GM12878 (cell line): ENCODE results near the gene LIMA1. TPM values are rescaled to one million over a fixed set of nuclear protein-coding genes. Genes with fewer than 3 reads are reported as not detected.

Source experiments
- ATAC-seq: fragments of 200-7000 bp; cut with Tn5 transposase; 3 replicates; pipeline ENCODE4 v1.9.1; 2020; ENCODE audit warnings: mild to moderate bottlenecking, moderate library complexity
- BruUV-seq: library from RNA; stranded (reverse); fragments of 400-500 nt; replicated peaks from 2 replicates; lab custom pipeline; 2021; lab: Mats Ljungman, UMichigan
- CTCF ChIA-PET: fragments of 300-600 bp; sonication (Branson Sonifier 250); formaldehyde crosslinking; extraction: SDS; loops from one replicate; lab custom pipeline; 2021; ENCODE audit warnings: inconsistent platforms; lab: Yijun Ruan, JAX
- POLR2A ChIA-PET: fragments of 350-600 bp; formaldehyde crosslinking; extraction: SDS; loops from one replicate; lab custom pipeline; 2021; ENCODE audit warnings: inconsistent platforms; lab: Charles Lee
- RAD21 ChIA-PET: fragments of 300-600 bp; sonication (Branson Sonifier 250); formaldehyde crosslinking; loops from one replicate; lab custom pipeline; 2023; ENCODE audit warnings: antibody characterized with exemption; ENCODE audit not compliant: unreplicated experiment; lab: Charles Lee
- SMC1A ChIA-PET: fragments of 300-600 bp; sonication (Branson Sonifier 250); formaldehyde crosslinking; loops from one replicate; lab custom pipeline; 2023; ENCODE audit not compliant: unreplicated experiment, uncharacterized antibody; lab: Charles Lee
- DNase-seq: peaks from one replicate; pipeline ENCODE4 v3.0.0-alpha.2; 2011; ENCODE audit warnings: low read depth, low spot score
- FAIRE-seq: peaks from 3 replicates; lab custom pipeline; 2011; peaks lifted over from hg19 to GRCh38; lab: Jason Lieb, UNC
- H2AFZ ChIP-seq: 2 replicates; pipeline ENCODE4 v1.6.0; 2011; ENCODE audit warnings: low read depth, low read length, control low read depth; ENCODE audit not compliant: control insufficient read depth
- H3K27ac ChIP-seq: 2 replicates; pipeline ENCODE4 v1.5.1; 2011; ENCODE audit warnings: control low read depth; ENCODE audit not compliant: control insufficient read depth, insufficient read depth
- H3K27me3 ChIP-seq, 2 experiments: replicated peaks in 1 of 2; 2 replicates each; pipeline versions ENCODE4 v1.6.0 to v1.6.1; 2011; ENCODE audit warnings: low read length in 1 of 2; ENCODE audit not compliant: control insufficient read depth in 2 of 2, insufficient read depth in 2 of 2
- H3K36me3 ChIP-seq, 2 experiments: 2 replicates each; pipeline ENCODE4 v1.5.1; 2011; ENCODE audit warnings: low read length in 1 of 2; ENCODE audit not compliant: control insufficient read depth in 2 of 2, insufficient read depth in 2 of 2
- H3K4me1 ChIP-seq: 2 replicates; pipeline ENCODE4 v1.6.1; 2011; ENCODE audit warnings: mild to moderate bottlenecking, low read length, moderate library complexity, mixed read lengths; ENCODE audit not compliant: control insufficient read depth, insufficient read depth
- H3K4me2 ChIP-seq: 2 replicates; pipeline ENCODE4 v1.6.0; 2011; ENCODE audit warnings: control low read depth; ENCODE audit not compliant: control insufficient read depth, insufficient read depth
- H3K4me3 ChIP-seq: fragments of 200-600 bp; sonication (generic); 2 replicates; pipeline ENCODE4 v1.5.1; 2016
- H3K79me2 ChIP-seq: 2 replicates; pipeline ENCODE4 v1.6.0; 2011; ENCODE audit warnings: low read length; ENCODE audit not compliant: control insufficient read depth, insufficient read depth
- H3K9ac ChIP-seq: 2 replicates; pipeline ENCODE4 v1.8.0; 2011; ENCODE audit warnings: low read length, control low read depth, mixed read lengths; ENCODE audit not compliant: control insufficient read depth, insufficient read depth
- H3K9me3 ChIP-seq: replicated peaks from 3 replicates; pipeline ENCODE4 v1.5.1; 2011; ENCODE audit warnings: mild to moderate bottlenecking, low read length; ENCODE audit not compliant: control insufficient read depth, insufficient read depth
- H4K20me1 ChIP-seq: 2 replicates; pipeline ENCODE4 v1.6.0; 2011; ENCODE audit not compliant: control insufficient read depth, insufficient read depth
- CHD4 ChIP-seq: fragments of 200-600 bp; sonication (generic); IDR thresholded peaks from 2 replicates; pipeline ENCODE4 v1.6.1; 2016; ENCODE audit warnings: mild to moderate bottlenecking
- FOXK2 ChIP-seq: fragments of 450-650 bp; IDR thresholded peaks from 2 replicates; pipeline ENCODE4 v1.6.1; 2017; ENCODE audit warnings: mild to moderate bottlenecking, moderate library complexity
- KDM1A ChIP-seq: fragments of 200-600 bp; sonication (generic); IDR thresholded peaks from 2 replicates; pipeline ENCODE4 v1.6.1; 2016; ENCODE audit warnings: borderline replicate concordance
- MEF2A ChIP-seq: IDR thresholded peaks from 2 replicates; pipeline ENCODE4 v1.6.1; 2011; ENCODE audit warnings: low read depth, mild to moderate bottlenecking, low read length, moderate library complexity; ENCODE audit not compliant: insufficient read depth
- MYB ChIP-seq: fragments of 150-350 bp; IDR thresholded peaks from 2 replicates; pipeline ENCODE4 v1.6.1; 2014; ENCODE audit warnings: mild to moderate bottlenecking, low read depth, low read length, borderline replicate concordance
- POU2F2 ChIP-seq: IDR thresholded peaks from 3 replicates; pipeline ENCODE4 v1.6.1; 2011; ENCODE audit warnings: low read depth, mild to moderate bottlenecking, low read length, borderline replicate concordance
- RELA ChIP-seq: fragments of 450-650 bp; IDR thresholded peaks from 2 replicates; pipeline ENCODE4 v1.8.0; 2014; ENCODE audit warnings: borderline replicate concordance; ENCODE audit not compliant: partially characterized antibody
- SMC3 ChIP-seq: IDR thresholded peaks from 2 replicates; pipeline ENCODE4 v1.6.1; 2011; ENCODE audit warnings: low read length, improper control_type of control experiment, borderline replicate concordance
- STAT1 ChIP-seq: fragments of 450-650 bp; conservative IDR thresholded peaks from 2 replicates; pipeline ENCODE4 v1.6.1; 2014; ENCODE audit warnings: antibody characterized with exemption, mild to moderate bottlenecking
- TAF1 ChIP-seq: IDR thresholded peaks from 2 replicates; pipeline ENCODE4 v1.6.1; 2011; ENCODE audit warnings: mild to moderate bottlenecking, low read depth, low read length, borderline replicate concordance
- ZNF207 ChIP-seq: fragments of 450-650 bp; IDR thresholded peaks from 2 replicates; pipeline ENCODE4 v1.6.1; 2014; ENCODE audit warnings: antibody characterized with exemption, mild to moderate bottlenecking, borderline replicate concordance
- ZNF274 ChIP-seq: IDR thresholded peaks from one replicate; pipeline ENCODE4 v1.8.0; 2011; ENCODE audit not compliant: insufficient read length, insufficient read depth
- WGBS: methylation state at CpG from one replicate; pipeline ENCODE4 v1.1.6; 2016; ENCODE audit warnings: low lambda C conversion rate; ENCODE audit not compliant: insufficient replicate concordance, insufficient coverage; ENCODE audit errors: missing lambda C conversion rate; 5-methylcytosine and 5-hydroxymethylcytosine counted together
- in situ Hi-C: fragments of 300-500 bp; cut with MboI; formaldehyde crosslinking; loops from 9 replicates; pipeline ENCODE4 v1.14.3; 2018; ENCODE audit warnings: mixed read lengths
- intact Hi-C: fragments of 100-400 bp; cut with micrococcal nuclease; formaldehyde crosslinking; loops from one replicate; pipeline ENCODE4 v1.14.2; 2022; ENCODE audit not compliant: unreplicated experiment
- polyA plus RNA-seq, 11 experiments: library from polyadenylated mRNA; depleted of rRNA in 4 of 11; unstranded in 6 of 11; stranded (reverse) in 5 of 11; fragments of >200 nt; fragmentation: Nextera tagmentation in 4 of 11; fragmentation: Illumina TruSeq in 1 of 11; extraction: Ambion mirVana in 4 of 11; extraction: Trizol in 1 of 11; gene quantifications; 1 replicate in 1 of 11; 2 replicates in 10 of 11; pipeline versions ENCODE4 v1.2.1 to v1.2.3, GENCODE V29; 2011 to 2016; ENCODE audit warnings: inconsistent platforms in 2 of 11, missing spikeins in 2 of 11, low read depth in 1 of 11
- total RNA-seq, 4 experiments: library from RNA; depleted of rRNA in 3 of 4; stranded (reverse); fragments of >200 nt in 3 of 4; fragmentation: Illumina TruSeq in 1 of 4; extraction: Trizol in 1 of 4; gene quantifications; 2 replicates each; pipeline versions ENCODE4 v1.2.1 to v1.2.3, GENCODE V29; 2013 to 2021
- TF ChIP-seq, protein P1 (sequence below): fragments of 450-650 bp; IDR thresholded peaks from 2 replicates; pipeline ENCODE4 v1.6.1; 2017; ENCODE audit warnings: antibody characterized with exemption, mild to moderate bottlenecking, moderate library complexity

Gene LIMA1
- total and polyA plus RNA-seq, 10 of the 15 experiments (the other 5 are each of a cell fraction or from before 2014, with no cell fraction given), result 53.2 to 109 (median 60.8) TPM

DNA sequence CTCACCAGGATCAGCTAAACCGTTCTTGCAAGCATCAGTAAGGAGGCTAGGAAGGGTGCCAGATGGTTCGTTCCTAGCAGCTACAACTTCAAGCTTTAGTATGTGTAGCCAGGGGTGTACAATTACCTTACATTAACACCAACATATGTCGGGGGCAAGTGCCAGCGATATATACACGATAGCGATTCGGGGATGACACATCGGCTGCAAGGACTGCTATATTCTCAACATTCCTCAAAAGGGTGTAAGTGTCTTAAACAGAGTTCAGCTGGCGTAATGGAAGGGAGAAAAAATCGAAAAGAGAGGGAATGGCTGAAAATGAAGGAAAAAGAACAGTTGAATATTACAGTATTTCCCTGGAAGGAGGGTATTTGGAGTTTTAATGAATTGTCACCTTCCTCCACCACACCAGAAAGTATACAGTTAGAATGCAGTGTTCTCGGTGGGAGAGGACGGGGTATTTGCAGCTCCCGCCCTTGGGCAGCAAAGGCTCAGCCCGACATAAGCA is 545 bp downstream of the LIMA1 start:
- ATAC-seq, result peak; percentile 46
- peak overlapping the region; percentile 97 for H2AFZ ChIP-seq
- in situ Hi-C loops, result no loop called here
- POLR2A ChIA-PET, result interaction anchor here (0.9 to 3.7 kb wide), 7 partner anchors 8 to 129 kb away, joined by 3 to 22 read pairs (median 5); no protein-coding TSS in a partner anchor
- H3K4me3 ChIP-seq, result peak overlapping the region; percentile 83
- TF ChIP-seq TAF1, result no peak
- no peak for TF ChIP-seq ZNF274
- TF ChIP-seq STAT1, result no peak
- TF ChIP-seq FOXK2, result no peak
- TF ChIP-seq MEF2A, result no peak
- no peak for TF ChIP-seq MYB
- no peak for TF ChIP-seq SMC3
- TF ChIP-seq KDM1A, result no peak
- TF ChIP-seq CHD4, result no peak
- TF ChIP-seq, protein P1, sequence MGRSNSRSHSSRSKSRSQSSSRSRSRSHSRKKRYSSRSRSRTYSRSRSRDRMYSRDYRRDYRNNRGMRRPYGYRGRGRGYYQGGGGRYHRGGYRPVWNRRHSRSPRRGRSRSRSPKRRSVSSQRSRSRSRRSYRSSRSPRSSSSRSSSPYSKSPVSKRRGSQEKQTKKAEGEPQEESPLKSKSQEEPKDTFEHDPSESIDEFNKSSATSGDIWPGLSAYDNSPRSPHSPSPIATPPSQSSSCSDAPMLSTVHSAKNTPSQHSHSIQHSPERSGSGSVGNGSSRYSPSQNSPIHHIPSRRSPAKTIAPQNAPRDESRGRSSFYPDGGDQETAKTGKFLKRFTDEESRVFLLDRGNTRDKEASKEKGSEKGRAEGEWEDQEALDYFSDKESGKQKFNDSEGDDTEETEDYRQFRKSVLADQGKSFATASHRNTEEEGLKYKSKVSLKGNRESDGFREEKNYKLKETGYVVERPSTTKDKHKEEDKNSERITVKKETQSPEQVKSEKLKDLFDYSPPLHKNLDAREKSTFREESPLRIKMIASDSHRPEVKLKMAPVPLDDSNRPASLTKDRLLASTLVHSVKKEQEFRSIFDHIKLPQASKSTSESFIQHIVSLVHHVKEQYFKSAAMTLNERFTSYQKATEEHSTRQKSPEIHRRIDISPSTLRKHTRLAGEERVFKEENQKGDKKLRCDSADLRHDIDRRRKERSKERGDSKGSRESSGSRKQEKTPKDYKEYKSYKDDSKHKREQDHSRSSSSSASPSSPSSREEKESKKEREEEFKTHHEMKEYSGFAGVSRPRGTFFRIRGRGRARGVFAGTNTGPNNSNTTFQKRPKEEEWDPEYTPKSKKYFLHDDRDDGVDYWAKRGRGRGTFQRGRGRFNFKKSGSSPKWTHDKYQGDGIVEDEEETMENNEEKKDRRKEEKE, result no peak
- no peak for TF ChIP-seq POU2F2
- no peak for TF ChIP-seq ZNF207
- no peak for TF ChIP-seq RELA
- TF ChIP-seq, all 136 proteins: peak for 0
- Histone ChIP-seq H3K36me3 (no peaks in the 10 kb centered on the region), H3K27ac (no peak overlapping the region; the same call in 1 of the 2 replicates), H3K9ac (peak overlapping the region; percentile 63), H3K27me3 (peaks cover 0 to 3% of the 10 kb centered on the region in 2 experiments; a peak in 2 of 4 replicates), H3K4me1 (peaks cover 10% of the 10 kb centered on the region), H3K9me3 (no peaks in the 10 kb centered on the region), H4K20me1 (no peaks in the 10 kb centered on the region), H3K4me2 (peak overlapping the region; percentile 98), H3K79me2 (peaks cover 4% of the 10 kb centered on the region; the same call in 1 of the 2 replicates)
- ChIA-PET RAD21 (interaction anchor here (0.8 to 2.7 kb wide), 6 partner anchors 23 to 743 kb away, joined by 3 to 35 read pairs (median 9); partner anchors contain the start of gene SLC11A2), SMC1A (interaction anchor here (0.8 to 7.9 kb wide), 10 partner anchors 12 to 120 kb away, joined by 3 to 65 read pairs (median 5); no protein-coding TSS in a partner anchor), CTCF (interaction anchor here (0.6 to 3.0 kb wide), 11 partner anchors 22 to 171 kb away, joined by 3 to 18 read pairs (median 6); partner anchors contain the start of gene COX14)
- 51% methylated on average over 14 of the region's 14 CpGs for WGBS
- BruUV-seq, result no TSS peak
- intact Hi-C loops, result loop anchor here (2.0 kb wide), 1 partner anchor 62 kb away; no protein-coding TSS in a partner anchor
- FAIRE-seq, result no peak
- DNase-seq, result no peak
